ENCODE measurements around the gene RNGTT.
"Not testable (repeated sequence)": the region's sequence is repeated elsewhere in the genome, so short reads cannot be mapped to it uniquely, and the experiment has no call there.

Gene RNGTT

DNA sequence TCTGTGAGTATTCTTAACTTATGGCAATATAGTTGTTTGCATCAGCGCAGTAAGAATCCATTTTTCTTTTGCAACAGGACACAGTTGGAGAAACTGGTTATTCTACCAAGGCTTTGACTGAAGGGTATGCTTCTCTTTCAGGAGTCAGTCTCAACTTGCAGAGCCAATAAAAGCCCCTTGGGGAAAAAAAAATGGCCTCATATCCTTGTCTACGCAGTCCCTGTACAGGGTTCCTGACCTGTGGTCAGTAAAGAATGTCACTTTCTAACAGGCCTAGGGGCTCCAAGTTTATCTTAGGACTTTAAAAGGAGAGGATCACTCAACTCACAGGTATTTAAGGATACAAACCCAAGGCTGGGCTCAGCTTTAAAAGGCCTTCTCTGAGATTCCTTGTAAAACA is 6.9 kb upstream of the RNGTT start:
- DNase-seq (ENCODE audit: low spot score) = no peak

DNA sequence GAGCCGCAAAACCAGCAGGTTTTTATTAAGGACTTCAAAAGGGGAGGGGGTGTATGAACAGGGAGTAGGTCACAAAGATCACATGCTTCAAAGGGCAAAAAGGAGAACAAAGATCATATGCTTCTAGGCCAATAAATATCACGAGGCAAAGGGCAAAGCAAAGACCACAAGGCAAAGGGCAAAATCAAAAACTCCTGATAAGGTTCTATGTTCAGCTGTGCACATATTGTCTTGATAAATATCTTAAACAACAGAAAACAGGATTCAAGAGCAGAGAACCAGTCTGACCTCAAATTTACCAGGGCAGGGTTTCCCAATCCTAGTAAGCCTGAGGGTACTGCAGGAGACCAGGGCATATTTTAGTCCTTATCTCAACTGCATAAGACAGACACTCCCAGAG is 5.8 kb upstream of the RNGTT start:
- not testable (repeated sequence) for DNase-seq (ENCODE audit: low spot score)

DNA sequence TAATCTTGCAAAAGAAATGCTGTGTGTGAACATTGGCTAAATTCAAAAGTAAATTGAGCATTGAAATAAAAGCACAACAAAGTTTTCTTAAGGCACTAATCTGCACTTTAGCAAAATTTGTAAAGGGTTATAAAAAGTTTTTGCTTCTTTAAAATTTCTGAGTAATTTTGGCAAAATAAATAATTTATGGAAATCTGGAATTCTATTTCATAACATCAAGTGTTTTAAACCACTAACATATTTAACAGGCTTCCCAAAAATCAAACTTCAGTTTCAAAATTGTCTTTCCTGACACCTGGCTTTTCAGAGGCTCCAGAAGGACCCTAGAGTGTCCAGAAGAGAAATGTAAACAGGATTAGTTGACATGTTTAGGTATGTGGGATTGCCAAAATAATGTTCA is 4.5 kb upstream of the RNGTT start:
- no peak for DNase-seq (ENCODE audit: low spot score)

DNA sequence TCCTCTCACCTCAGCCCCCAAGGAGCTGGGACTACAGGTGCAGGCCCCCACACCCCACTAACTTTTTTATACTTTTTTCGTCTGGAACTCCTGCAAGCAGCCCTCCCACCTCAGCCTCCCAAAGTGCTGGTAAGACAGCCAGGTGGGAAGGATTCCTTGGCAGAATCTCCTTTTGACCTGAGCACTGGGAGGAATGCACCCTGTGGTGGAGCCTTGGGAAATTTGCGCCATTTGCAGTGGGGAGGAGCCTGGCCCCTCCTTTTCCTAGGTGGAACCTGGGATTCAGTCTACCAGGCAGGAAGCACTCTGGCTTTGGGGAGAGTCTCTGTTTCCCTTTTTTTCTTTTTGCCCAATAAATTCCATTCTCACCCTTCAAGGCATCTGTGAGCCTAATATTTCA is 2.3 kb upstream of the RNGTT start:
- DNase-seq (ENCODE audit: low spot score) = no peak

DNA sequence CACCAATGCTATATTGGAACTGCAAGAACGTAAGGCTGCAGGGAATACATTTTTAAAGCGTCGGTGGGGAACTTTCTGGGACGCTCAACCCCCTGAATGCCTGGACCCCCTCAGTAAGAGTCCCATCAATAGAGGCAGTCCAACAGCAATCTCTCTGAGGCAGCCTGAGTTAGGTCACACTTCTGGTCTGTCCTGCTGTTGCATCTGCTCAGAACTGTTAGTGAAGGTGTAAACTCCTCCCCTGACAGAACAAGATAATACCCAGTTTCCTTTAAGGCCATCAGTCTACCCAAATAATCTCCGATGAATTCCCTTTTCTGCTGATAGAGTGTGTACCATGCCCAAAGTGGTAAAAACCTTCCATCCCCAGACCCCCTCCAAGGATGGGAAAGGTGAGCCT is 1.1 kb upstream of the RNGTT start:
- no peak for DNase-seq (ENCODE audit: low spot score)

DNA sequence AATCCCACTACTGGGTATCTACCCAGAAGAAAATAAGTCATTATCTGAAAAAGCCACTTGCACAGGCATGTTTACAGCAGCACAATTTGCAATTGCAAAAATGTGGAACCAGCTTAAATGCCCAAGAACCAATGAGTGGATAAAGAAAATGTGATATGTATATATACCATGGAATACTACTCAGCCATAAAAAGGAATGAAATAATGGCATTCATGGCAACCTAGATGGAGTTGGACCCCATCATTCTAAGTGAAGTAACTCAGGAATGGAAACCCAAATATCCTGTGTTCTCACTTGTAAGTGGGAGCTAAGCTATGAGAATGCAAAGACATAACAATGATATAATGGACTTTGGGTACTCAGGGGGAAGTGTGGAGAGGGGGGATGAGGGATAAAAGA is 4.6 kb downstream of the RNGTT start:
- no peak for DNase-seq (ENCODE audit: low spot score)

DNA sequence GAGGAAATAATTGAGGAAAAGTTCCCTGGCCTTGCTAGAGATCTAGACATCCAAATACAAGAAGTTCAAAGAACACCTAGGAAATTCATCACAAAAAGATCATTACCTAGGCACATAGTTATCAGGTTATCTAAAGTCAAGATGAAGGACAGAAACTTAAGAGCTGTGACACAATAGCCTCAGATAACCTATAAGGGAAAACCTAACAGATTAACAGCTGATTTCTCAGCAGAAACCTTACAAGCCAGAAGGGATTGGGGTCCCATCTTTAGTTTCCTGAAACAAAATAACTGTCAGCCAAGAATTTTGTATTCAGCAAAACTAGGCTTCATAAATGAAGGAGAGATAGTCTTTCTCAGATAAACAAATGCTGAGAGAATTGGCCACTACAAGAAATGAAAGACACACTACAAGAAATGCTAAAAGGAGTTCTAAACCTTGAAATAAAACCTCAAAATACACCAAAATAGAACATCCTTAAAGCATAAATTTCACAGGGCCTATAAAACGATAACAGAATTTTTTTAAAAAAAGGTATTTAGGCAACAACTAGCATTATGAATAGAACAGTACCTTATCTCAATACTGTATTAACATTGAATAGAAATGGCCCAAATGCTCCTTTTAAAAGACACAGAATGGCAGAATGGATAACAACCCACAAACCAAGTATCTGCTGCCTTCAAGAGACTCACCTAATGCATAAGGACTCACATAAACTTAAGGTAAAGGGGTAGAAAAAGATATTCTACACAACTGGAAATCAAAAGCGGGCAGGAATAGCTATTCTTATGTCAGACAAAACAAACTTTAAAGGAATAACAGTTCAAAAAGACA is 9.7 kb downstream of the RNGTT start:
- no peak for DNase-seq (ENCODE audit: low spot score)

DNA sequence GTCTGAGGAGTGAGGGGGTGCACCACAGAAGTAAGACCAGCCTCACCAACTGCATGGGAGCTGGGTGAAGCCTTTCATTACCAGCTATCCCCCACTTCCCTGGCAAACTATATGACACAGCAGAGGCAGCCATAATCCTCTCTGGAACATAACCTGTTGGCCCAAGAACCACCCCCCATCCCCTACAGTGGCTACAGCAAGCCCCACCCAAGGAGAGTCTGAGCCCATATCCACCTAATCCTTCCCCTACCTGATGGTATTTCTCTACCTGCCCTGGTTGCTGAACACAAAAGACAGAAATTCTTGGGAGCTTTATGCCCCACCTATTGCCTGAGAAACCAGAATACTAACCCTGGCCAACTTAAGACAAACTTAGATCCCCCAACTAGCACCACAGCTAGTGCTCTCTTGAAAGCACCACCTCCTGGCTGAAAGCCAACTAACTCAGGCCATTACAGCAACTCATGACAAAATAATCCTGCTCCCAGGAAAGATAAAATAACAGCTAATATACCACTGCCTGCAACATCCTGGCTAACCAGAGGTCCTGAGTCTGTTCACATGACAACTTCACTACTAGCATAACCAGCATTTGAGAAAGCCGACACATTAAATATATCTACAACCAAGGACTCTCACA is 11.2 kb downstream of the RNGTT start:
- no peak for DNase-seq (ENCODE audit: low spot score)

DNA sequence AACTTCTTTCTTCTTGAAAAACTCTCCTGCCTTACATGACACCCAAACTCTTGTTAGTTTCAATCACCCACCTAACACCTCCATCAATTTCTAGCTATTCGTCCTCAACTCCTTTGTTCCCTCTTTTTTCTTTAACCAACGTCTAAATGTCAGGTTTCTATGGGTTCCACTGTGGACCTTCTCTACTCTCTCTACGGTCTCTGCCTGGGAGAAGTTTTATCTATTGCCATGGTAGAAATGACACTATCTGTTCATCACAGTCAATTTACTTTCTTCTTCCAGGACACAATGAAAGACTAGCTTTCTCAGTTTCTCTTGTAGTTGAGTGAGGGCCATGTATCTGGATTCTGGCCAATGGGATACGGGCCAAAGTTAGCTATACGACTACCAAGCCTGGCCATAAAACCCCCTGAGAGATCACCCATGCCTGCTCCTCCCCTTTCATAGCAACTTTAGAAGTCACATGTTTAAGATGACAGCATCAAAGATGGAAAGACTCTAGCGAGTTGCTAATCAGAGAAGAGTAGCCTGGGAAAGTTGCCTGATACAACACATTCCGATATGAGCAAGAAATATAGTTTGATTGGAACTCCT is 17.9 kb downstream of the RNGTT start:
- DNase-seq (ENCODE audit: low spot score) = no peak

DNA sequence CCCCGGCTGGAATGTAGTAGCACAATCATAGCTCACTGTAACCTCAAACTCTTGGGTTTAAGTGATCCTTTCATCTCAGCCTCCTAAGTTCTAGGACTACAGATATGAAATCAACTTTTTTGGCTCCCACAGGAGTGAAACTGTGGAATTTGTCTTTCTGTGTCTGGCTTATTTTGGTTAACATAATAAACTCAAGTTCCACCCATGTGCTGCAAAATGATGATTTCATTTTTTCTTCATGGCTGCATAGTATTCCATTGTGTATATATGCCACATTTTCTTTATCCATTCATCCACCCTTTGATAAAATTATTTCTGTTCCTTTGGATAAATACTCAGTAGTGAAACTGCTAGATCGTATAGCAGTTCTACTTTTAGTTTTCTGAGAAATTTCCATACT is 29.9 kb downstream of the RNGTT start:
- DNase-seq (ENCODE audit: low spot score) = no peak

DNA sequence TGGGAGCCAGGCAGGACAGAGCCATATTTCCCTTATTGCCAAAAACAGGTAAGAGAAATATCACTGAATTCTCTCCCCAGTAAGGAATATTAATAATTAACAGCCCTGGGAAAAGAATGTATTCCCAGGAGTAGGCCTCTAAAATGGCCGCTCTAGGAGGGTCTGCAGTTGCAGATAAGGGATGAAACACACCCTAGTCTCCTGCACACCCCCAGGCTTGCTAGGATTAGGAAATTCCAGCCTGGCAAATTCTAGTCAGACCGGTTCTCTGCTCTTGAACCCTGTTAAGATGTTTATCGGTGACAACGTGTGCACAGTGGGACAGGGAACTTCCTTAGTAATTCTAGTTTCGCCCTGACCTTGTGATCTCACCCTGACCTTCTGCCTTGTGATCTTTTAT is 31.4 kb downstream of the RNGTT start:
- not testable (repeated sequence) for DNase-seq (ENCODE audit: low spot score)

DNA sequence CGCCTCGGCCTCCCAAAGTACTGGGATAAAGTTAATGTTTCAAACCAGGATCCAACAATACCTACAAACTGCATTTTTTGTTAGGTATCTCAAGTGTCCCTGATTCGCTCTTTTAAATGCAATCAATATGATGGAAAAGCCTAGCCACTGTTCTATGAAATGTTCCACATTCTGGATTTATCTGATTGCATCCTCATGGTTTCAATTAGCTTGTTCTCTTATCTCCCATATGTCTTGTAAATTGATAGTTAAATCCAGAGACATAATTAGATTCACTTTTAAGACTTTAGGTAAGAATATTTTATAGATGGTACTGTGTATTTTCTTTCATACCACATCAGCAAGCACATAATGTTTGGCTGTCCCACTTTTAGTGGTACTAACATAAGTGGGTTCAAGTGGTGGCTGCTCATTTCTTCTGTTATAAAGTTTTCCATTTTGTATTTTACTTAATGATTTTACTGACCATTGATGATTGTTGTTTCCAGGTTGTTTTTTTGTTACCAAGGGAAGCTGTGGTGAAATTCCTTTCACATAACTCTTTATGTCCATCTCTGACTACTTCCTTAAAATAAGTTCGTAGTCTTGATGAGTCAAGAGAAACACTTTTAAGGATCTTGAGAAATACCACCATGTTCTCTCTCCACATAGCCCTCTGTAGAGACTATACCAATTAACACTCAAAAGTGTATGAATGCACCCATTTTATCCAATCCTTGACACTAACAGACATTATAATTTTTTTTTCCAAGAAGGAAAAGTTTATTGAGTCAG is 40.5 kb downstream of the RNGTT start:
- DNase-seq (ENCODE audit: low spot score) = no peak

DNA sequence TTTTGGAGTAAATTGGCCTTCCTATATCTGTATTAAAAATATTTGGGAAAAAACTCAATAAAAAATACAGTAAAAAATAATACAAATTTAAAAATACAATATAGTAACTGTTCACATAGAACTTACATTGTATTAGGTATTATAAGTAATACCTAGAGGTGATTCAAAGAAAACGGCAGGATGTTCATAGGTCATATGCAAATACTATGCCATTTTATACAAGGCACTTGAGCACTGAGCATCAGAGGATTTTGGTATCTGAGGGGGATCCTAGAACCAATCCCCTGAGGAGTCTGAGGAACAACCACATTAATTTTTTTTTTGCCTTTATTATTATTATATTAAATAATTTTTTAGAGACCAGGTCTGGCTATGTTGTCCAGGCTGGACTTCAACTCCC is 41.7 kb downstream of the RNGTT start:
- no peak for DNase-seq (ENCODE audit: low spot score)

DNA sequence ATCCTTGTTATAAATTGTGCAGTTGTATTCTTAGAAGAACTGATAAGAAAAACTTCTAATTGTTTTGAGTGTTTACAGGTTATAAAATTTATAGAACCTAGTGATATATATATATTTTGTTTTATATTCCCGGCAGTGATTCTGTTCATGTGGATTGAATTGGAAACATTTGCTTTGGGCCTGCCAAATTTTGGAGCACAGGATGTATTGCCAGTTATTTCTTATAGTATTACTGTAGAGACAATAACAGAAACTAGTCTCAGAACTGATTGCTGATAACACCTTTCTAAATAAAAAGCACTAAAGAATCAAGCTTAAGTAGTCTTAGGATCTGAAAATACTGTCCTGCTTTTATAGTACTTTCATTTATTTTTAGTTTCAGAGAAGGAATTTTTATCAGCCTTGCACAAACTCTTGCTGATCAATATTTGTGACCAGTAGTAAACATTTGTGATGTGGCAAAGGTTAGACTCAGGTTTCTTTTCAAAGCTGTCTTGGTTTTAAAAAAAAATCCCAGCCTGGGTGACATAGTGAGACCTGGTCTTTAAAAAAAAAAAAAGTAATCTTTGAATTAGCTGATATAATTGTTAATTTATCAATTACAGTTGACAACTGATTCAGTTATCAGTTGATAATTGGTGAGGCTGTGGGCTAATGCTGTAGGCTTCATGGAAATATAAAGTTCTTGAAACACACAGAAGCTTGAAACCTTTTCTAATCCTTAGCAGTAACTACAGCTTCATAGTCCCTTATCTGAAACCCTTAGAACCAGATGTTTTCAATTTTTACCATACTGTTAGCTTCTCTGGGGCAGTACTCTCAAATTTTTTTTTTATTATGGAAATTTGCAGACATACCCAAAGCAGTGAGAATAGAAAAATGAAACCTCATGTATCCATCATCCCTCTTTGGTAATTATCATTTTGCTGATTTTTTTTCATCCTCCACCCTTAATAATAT is 42.4 kb downstream of the RNGTT start:
- DNase-seq (ENCODE audit: low spot score) = no peak

DNA sequence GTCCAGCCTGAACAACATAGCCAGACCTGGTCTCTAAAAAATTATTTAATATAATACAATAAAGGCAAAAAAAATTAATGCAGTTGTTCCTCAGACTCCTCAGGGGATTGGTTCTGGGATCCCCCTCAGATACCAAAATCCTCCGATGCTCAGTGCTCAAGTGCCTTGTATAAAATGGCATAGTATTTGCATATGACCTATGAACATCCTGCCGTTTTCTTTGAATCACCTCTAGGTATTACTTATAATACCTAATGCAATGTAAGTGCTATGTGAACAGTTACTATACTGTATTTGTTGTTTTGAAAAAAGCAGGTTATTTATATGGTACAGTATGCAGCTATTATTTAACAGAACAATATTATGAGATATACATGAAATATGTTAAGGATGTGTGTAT is 43.3 kb downstream of the RNGTT start:
- DNase-seq (ENCODE audit: low spot score) = no peak

DNA sequence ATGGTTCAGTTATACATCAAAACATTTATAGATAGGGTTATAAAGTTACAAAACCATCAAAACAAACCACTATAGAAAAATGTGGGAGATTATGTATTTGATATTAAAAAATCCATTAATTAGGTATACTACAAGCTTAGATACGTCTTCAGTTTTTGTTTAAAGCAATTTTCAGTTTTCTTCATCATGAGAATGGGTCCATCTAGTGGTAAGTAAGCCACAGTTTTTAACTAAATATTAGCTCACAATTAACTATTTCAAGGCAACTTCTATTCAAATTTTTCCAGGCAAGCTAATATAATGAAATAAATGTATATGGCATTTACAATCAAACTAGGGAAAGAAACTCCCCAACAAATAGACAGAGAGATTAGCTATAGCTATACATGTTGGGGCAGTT is 44.4 kb downstream of the RNGTT start:
- DNase-seq (ENCODE audit: low spot score) = no peak

DNA sequence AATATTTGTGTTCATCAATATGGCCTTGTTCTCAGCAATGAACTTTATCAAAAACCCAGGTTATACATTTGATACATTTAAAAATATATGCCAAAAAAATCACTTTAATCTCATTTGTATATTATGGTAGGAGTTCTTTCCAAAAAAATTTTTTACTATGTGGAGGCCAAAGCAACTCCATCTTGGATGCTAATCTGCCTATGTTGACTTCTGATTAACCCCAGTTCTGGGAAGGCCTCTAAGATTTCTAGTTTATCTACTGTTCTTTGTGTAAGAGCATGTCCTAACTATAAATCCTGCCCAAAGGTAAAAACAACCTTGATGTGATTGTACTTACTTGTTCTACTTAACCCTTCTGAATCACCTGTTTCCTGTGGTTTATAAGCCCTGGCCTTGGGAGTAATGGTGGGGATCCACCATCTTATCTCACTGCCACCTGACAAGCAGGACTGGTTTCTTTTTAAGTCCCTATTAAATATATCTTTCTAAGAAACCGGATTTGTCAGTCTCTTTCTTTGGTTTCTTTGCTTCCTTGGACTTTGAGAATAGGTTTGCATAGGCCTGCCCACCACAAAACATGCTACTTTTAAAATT is 46.7 kb downstream of the RNGTT start:
- DNase-seq (ENCODE audit: low spot score) = no peak

DNA sequence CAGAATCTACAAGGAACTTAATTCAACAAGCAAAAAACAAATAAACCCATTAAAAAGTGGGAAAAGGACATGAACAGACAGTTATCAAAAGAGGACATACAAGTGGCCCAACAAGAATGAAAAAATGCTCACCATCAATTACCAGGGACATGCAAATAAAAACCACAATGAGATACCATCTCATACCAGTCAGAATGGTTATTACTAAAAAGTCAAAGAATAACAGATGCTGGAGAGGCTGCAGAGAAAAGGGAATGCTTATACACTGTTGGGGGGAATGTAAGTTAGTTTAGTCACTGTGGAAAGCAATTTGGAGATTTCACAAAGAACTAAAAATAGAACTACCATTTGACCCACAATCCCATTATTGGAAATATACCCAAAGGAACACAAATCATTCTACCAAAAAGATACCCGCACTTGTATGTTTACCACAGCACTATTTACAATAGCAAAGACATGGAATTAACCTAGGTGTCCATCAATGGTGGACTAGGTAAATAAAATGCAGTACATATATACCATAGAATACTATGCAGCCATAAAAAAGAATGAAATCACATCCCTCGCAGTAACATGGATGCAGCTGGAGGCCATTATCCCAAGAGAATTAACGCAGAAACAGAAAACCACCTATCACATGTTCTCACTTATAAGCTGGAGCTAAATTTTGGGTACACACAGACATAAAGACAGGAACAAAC is 48.4 kb downstream of the RNGTT start:
- DNase-seq (ENCODE audit: low spot score) = no peak

DNA sequence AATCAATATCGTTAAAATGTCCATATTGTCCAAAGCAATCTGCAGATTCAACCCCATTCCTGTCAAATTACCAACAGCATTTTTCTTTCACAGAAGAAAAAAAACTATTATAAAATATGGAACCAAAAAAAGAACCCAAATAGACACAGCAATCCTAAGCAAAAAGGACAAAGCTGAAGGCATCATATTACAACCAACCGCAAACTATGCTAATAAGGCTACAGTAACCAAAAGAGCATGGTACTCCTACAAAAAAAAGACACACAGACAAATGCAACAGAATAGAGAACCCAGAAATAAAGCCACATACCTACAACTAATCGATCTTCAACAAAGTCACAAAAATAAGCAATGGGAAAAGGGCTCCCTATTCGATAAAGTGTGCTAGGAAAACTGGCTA is 49.2 kb downstream of the RNGTT start:
- DNase-seq (ENCODE audit: low spot score) = no peak

DNA sequence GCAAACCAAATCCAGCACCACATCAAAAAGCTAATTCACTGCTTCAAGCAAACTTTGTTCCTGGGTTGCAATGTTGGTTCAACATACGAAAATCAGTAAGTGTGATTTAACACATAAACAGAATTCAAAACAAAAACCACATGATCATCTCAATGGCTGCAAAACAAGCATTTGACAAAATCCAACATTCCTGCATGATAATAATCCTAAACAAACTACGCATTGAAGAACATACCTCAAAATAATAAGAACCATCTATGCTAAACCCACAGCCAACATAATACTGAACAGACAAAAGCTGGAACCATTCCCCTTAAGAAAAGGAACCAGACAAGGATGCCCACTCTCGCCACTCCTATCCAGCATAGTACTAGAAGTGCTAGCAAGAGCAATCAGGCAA is 49.9 kb downstream of the RNGTT start:
- no peak for DNase-seq (ENCODE audit: low spot score)

Measured in HuH-7 (cell line).